Stimulated activated CD8-positive, alpha-beta memory T cell treated with anti-CD3 and anti-CD28 coated beads, Interleukin-7, amount 100 ng/mL, for 1 hour (primary cell): ENCODE results near the gene TMEM132D.

Experiments used
- DNase-seq, 2 donors: peaks; one replicate each; pipeline ENCODE4 v3.0.0-alpha.2; 2020; ENCODE audit warnings: low read depth in 2 of 2

The TMEM132D gene

GRCh38 chr12:129873111-129873832, 30.6 kb downstream of the TMEM132D start:
- DNase-seq: no peak

- no peak for DNase-seq
These were observed 31.5 kb downstream of the TMEM132D start for GRCh38 chr12:129871991-129872972.

- no peak for DNase-seq
These were observed 33.0 kb downstream of the TMEM132D start for GRCh38 chr12:129870796-129871195.

- DNase-seq: no peak
These were observed 33.7 kb downstream of the TMEM132D start for GRCh38 chr12:129870136-129870535.

- no peak for DNase-seq
These were observed 35.2 kb downstream of the TMEM132D start for GRCh38 chr12:129868575-129868974.

GRCh38 chr12:129863938-129864337, 39.9 kb downstream of the TMEM132D start:
- no peak for DNase-seq

- DNase-seq: no peak
These were observed 41.2 kb downstream of the TMEM132D start for GRCh38 chr12:129862561-129863175.

GRCh38 chr12:129861951-129862350, 41.9 kb downstream of the TMEM132D start:
- DNase-seq: no peak

GRCh38 chr12:129854591-129854990, 49.2 kb downstream of the TMEM132D start:
- no peak for DNase-seq

GRCh38 chr12:129851296-129851695, 52.5 kb downstream of the TMEM132D start:
- DNase-seq: no peak

GRCh38 chr12:129848876-129849275, 54.9 kb downstream of the TMEM132D start:
- DNase-seq: no peak

- no peak for DNase-seq
These were observed 56.8 kb downstream of the TMEM132D start for GRCh38 chr12:129847063-129847462.

GRCh38 chr12:129844662-129845220, 59.1 kb downstream of the TMEM132D start:
- DNase-seq: no peak

- no peak for DNase-seq
These were observed 62.6 kb downstream of the TMEM132D start for GRCh38 chr12:129841251-129841650.

GRCh38 chr12:129840145-129840884, 63.5 kb downstream of the TMEM132D start:
- DNase-seq: no peak

GRCh38 chr12:129839679-129840078, 64.1 kb downstream of the TMEM132D start:
- no peak for DNase-seq

GRCh38 chr12:129831294-129831693, 72.5 kb downstream of the TMEM132D start:
- no peak for DNase-seq

GRCh38 chr12:129830796-129831195, 73.0 kb downstream of the TMEM132D start:
- no peak for DNase-seq

- DNase-seq: no peak
These were observed 75.9 kb downstream of the TMEM132D start for GRCh38 chr12:129827866-129828384.

GRCh38 chr12:129827102-129827865, 76.5 kb downstream of the TMEM132D start:
- DNase-seq: no peak
